Activated CD4-positive, alpha-beta T cell treated with anti-CD3 and anti-CD28 coated beads, Interleukin-2, amount 50 U/mL, for 24 hours (primary cell): Measurements from ENCODE around the gene LEF1.
"Not testable (repeated sequence)": the region's sequence is repeated elsewhere in the genome, so short reads cannot be mapped to it uniquely, and the experiment has no call there.

Experiments used
- DNase-seq, 2 donors: peaks; one replicate each; pipeline ENCODE4 v3.0.0-alpha.2; 2020; ENCODE audit warnings: low read depth in 1 of 2, low spot score in 1 of 2

Gene LEF1

DNA sequence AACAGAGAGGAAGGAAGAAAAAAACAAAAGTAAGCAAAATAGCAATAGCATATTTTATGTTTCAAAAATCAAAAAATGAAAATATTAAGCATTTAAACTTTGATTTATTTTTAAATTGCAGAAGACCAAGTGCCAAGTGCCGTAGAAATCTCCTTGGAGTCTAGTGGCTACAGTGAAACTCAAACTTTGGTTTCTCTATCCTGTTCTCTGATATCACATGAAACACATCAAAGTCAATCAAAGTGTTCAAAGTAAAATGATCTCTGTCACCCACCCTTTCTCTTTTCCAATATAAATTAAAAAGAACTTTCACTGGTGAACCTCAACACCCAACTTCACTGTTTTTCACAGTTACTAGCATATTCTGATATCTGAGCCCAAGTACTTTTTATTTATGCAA is 98.0 kb downstream of the LEF1 start:
- no peak for DNase-seq

DNA sequence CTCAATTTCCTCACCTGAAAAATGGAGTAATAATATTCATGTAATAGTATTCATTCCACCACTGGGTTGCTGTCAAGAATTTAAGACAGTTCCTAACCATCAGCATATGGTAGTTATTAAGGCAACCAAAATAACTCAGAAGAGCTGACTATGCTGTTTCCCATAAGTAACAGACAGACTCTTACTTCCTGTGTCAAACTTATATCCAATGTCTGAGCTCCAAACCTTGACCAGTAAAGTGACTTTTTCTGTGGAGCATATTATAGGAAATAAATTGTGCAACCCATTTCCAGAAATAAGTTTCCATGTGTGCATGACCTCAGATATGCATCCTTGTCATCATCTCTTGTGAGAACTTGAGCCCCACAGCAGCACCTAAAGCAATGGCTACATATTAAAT is 100.3 kb downstream of the LEF1 start:
- no peak for DNase-seq

DNA sequence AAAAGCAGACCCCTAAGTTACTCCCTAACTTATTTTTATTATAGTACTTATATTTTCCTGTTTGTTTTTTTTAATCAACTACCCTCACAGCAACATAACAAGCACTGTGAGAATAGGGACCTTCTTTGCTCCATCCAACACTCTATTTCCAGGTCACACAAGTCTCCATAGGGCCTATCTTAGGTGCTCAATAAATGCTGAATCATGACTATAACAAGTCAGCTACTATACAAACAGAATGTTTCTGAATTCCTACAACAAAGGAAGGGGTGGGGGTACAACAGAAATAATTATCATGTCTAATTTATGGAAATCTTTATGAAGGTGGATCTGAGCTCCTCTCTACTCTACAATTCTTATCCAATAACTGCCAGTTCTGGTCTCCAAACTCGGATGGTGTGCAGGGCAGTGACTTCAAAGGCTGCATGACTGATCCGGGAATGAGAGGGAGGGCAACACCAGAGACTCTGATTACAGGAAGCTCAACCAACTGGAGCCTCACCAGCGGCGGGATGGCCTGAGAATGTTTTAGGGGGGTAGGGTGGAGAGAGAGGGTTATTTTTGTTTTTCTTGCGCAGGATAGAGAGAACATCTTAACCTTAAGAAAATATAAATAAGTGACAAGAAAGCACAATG is 107.9 kb downstream of the LEF1 start:
- DNase-seq, result no peak

DNA sequence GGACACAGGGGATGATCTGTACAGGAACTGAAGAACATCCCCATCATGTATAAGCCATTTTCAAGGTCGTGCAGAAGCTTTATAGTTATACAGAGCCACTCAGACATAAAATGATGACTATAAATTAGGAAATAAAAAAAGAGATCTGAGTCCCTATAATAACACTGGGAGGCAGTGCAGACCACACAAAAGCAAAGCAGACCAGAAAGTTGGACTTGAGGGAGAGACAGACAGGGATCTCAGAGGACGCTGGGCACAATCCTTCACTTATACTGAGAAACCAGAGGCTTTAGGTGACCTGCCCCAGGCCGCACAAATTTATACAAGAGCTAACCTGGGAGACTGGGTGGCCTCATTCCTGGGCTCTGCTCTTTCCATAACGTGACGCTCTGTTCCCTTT is 108.6 kb downstream of the LEF1 start:
- no peak for DNase-seq

DNA sequence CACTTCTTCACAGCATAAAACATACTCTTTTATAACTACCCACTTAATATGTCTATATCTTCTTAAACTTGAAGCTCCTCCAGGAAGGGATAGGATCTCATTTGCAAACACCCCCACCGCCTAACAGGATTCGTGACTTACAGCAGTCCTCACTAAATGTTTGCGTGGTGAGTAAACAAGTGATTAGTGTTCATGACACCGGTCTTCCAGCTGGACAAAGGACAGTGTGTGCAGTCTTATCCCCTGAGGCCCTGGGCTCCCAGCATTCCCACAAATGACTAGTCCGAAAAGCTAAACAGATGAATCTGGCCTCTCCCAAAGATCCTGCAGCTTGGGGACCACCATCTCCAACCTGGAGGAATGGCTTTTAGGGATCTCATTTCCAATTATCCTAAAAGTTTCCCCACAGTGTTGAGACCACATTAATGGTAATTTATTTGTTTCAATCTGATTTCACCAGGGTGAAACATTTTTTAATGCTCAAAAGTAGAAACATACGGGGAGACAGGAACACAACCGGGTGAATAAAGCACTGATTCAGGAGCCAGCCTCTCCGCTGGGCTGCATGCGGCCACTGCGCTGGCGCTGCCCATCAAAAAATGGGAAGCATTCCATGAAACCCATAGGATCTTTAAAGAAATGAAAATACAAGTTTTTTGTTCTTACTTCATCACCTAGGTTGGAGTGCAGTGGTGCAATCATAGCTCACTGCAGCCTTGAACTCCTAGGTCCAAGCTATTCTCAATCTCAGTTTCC is 109.9 kb downstream of the LEF1 start:
- no peak for DNase-seq

DNA sequence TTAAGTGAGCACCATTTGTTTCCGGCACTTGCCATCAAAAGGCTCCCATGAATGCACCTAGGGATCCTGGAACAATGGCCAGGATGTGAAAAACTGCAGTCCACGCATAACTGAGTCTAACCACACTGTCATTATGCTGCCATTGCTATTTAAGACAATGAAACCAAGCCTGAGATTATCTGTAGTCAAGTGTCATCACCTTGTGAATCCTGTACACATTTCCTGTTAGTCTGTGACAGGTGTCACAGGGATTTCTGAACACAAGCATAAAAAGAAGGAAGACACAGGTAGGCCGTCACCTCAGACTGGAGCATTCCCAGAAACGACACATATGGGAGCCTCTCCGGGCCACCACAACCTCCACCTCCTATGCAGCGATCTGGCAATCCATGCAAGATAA is 112.3 kb downstream of the LEF1 start:
- no peak for DNase-seq

DNA sequence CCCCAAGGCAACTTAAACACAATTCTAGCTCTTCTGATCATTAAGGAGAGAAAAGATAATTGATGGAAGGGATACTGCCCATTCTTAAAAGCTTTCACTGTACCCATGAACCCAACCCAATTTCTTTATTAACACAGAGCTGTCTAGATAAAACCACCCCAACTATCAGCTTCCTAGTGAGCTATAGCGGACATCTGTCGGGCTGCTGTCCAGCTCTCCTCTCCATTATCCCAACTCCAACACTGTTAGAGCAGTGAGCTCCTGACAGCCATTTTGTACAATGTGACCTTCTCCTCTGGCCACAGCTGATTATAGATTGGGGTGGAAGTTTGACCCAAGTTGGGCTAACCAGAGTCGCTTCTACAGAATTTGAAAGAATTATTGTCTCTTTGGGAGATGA is 112.9 kb downstream of the LEF1 start:
- DNase-seq, result no peak

DNA sequence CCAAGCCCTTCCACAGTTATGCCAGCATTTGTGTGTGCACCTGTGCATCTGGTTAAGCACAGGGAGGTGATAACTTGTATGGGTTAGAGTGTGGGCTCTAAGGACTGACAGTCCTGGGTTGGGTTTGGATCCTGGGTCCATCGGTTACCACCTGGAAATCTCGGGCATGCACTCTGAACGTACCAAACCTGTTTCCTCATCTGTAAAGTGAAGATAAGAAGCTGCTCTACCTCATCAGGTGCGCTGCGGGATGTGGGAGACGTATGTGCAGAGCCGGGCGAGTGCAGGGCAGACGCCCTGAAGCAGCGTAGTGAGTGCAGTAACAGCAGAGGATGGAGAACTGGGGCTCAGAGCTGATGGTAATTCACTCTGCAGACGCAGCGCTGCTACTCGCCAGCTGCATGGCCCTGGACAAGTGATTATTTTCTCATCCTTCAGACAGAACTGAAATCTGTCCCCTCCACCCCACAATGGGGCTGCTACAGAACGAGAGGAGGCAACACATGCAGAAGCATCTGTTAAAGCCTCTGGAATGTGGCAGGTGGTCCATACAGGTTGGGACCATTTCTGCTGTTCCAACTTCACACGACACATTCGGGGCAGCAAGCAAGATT is 114.6 kb downstream of the LEF1 start:
- DNase-seq, result no peak

DNA sequence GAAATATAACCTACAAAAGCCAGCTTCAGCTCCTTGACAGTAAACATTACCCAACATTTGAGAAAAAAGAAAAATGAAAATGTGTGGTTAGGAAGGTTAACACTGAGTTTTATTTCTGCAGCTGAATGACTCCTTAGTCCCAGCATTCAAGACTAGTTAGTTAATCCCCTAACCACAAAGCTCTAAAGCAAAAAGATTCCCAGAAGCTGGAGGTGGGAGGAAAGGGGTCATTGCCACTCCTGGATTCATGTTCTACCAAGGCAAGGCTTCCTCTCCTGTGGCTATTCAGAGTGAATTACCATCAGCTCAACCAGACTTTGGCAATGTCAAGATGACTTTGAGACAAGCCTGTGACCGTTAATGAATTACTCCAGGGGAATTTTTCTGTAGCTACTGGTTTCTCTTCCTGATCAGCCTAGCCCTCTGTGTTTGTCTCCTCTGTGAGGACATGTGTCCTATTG is 115.5 kb downstream of the LEF1 start:
- no peak for DNase-seq

DNA sequence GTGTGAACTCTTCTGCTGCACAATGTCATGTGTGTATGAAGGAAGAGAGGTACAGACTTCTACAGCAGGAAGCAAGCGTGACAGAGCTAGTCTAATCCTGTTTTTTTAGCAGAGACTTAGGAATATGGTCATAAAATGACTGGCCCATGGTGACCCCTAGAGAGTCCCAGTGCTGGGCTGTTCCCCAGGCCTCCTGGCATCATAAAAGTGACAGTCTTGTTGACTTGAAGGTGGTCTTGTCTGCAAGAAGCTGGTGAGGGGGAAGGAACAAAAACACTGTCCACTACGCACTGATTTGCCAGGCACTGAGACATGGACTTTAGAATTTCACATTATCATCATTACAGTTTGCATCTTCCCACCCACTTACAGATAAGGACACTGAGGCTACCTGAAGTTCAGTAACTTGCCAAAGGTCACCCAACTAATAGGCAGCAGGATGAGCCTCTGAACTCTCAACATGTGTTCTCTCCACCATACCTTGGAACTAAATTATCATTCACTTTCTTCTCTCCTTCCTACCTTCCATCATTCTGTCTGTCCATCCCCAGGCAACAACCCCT is 116.1 kb downstream of the LEF1 start:
- no peak for DNase-seq

DNA sequence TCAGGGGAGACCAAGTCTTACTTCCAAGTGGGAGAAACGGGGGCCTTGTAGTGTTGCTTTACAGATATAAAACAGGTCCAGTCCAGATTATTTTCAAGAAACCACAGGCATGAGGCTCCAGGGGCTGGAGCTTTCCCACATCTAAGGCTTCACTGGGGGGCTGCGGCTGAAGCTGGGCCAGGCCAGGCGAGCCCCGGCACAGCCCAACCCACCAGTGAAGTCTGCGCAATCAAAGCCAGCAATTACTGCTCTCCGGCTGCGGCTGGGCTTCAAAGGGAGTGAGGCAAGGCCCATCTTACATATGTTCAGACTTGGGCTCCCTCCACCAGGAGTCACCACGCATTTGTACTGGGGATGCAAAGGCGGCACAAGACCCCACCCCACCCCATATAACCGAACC is 117.4 kb downstream of the LEF1 start:
- DNase-seq, result no peak

DNA sequence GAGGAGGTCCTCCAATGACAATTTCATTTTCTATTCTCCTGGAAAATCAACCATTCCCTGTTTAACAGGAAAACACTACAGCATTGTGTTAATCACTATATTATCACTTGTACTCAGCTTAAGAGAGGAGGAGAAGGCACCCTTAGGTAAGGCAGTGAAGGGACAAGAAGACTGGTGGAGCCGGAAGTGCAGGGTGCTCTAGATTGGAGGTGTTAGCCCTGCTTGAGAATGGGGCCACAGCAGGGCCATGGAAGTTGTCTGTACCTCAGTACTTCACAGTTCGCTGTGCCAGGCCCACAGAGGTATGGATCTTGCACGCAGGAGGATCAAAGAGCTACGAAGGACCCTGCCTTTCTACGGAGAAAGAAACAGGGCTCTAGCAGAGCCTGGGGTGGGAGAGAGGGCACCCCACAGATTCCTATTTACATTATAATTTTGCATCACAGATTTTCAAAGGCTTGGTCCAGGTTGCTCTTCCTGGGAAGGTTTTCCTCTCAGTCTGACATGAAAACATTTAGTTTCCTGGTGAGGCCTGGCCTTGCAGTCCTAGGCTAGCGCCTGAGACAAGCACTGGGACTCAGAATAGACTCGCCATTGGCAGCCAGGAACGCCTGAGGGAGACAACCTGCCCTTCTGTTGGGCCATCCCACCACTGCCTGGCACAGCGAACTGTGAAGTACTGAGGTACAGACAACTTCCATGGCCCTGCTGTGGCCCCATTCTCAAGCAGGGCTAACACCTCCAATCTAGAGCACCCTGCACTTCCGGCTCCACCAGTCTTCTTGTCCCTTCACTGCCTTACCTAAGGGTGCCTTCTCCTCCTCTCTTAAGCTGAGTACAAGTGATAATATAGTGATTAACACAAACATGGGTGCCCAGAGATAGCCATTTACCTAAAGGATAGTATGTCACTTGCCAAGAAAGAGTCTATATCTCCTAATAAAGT is 118.3 kb downstream of the LEF1 start:
- not testable (repeated sequence) for DNase-seq

DNA sequence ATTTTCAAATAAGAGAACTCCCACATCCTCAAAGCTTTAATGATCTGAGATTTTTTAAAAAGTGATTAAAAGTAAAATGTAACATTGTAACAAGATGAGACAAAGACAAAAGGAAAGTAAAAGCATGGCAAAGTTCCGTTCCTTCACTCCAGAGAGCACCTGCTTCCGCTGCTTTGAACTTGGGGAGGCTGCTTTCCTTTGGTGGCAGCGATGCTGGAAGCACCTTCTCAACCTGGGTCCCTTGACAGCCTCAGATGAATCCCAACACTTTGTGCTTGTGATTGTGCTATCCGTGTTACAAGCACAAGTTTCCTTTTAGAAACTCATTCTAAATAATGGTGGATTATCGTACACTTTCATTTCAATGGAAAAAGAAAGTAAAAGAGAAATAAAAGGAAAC is 119.3 kb downstream of the LEF1 start:
- DNase-seq, result no peak

DNA sequence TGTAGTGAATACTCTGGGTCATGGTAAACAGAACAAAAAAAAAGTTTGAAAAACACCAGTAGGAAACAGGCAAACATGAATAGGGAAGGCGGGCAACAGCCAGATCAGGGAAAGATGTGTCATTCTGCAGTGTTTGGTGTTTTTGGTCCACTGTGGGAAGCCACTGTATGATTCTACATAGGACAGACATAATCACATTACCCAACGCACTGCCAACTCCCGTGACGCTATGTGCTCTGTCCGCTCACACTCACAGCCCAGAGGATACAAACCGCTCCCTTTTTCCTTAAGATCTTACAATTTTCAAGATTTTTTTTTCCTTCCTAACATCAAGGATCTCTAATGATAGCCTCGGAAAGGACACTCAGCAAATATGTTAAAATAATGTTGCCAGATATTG is 119.7 kb downstream of the LEF1 start:
- no peak for DNase-seq

DNA sequence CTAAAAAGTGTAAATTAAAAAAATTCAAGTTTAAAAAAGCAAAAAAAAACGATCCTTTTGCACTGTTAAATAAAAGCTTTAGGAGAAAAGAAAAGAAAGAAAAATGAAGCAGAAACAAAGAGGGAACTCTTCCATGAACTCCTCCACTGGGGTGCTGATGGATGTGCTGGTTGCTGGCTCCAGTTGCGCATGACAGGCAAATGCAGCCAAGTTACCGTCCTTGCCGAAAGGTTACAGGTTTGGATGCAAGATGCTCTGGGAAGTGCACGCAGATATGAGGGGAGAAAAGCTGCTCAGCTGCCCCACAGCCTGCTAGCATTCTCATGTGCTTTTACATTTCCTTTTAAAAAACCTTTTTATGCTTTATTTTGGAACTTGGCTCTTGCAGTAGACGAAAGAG is 120.6 kb downstream of the LEF1 start:
- no peak for DNase-seq

DNA sequence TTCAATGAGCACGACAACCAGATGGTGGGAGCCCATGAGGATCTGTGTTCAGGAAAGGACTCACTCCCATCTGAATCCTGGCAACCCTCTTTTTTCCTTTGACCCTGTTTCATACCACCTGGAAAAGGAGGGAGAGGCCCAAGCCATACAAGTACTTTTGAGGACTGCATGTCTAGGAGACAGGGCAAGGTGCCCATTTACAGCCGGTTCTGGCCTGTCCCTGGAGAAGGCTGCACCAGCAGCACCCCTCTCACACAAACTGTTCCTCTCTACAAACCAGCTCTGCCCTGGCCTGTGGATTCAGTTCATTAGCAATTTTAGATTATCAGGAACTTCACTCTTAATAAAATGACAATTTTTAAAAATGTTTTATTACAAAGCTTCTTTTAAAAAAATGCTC is 121.5 kb downstream of the LEF1 start:
- DNase-seq, result no peak

DNA sequence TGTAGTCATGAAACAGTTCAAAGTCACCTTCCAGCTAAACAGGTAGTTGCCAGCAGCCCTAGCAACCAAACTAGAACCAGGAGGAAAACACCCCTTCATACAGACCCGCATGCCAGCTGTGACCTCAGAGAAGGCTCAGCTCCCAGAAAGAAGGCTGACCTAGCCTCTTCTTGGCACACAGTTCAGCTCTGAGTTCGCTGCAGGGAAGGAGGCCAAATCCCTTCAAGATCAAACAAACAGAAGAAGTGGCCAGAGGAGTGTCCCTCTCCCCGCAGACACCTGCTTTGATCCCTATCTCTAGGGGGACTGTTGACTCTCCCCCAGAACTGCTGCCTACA is 123.1 kb downstream of the LEF1 start:
- DNase-seq, result no peak

DNA sequence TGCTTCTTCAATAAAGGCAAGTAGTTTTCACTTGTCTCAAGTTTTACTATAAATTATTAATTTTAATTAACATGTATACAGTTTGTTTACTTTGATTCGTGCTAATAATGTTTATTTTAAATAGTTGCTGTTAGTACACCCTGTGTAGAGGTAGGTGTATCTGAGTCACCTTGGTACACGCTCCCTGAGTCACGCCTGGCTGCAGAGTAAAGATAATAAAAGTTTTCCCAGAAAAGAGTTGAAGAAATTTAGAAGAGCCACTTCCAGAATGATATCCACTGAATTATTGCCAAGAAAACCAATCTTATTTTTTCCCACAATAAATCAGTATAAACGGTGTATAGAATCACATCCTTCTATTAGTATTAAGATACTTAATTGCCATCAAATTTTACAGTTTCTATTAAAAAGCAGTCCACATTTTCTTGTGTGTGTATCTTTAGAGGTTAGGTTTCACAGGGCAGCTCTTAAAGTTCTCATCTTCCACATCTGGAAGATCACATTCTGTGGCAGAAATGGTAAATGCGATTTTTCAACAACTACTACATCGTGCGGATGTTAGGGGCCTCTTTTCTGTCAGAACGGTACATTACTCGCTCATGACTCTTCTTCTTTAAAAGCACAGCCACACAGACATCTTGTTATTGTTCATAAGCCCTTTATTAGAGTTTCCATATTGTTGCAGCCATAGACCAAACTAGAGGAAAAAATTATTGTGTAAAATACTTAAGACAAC is 123.6 kb downstream of the LEF1 start:
- no peak for DNase-seq

DNA sequence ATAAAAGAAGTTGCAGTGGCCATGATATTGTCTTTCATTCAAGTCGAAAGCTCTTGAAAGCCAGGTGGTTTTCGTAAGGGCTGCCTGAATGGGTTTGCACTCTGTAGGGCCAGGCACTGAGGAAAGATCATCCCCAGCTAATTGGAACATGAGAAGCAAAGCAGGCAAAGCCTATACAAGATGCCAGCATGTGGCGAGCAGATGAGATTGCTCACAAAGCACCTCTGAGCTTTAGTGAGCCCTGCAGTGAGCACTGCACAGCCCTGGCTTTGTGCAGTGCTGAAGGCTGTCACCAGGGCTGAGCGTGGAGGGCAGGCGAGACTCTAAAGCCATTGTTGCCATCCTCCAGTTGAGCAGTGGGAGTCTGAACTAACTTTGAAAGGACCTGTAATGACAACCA is 125.2 kb downstream of the LEF1 start:
- no peak for DNase-seq

DNA sequence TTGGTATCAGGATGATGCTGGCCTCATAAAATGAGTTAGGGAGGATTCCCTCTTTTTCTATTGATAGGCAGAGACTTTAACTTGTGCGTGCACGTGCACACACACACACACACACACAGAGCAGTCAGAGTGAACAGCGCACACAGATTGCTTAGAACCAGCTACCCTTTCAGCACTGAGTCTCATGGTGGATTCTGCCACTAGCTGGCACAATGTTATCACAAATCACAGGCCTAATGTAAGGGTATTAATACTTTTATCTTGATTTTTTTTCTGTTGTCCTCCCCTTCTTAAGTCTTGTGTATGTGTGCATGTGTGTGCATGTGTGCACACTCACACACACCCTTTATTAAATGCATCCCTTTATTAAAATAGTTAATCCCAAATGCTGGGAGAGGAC is 125.8 kb downstream of the LEF1 start:
- DNase-seq, result no peak

DNA sequence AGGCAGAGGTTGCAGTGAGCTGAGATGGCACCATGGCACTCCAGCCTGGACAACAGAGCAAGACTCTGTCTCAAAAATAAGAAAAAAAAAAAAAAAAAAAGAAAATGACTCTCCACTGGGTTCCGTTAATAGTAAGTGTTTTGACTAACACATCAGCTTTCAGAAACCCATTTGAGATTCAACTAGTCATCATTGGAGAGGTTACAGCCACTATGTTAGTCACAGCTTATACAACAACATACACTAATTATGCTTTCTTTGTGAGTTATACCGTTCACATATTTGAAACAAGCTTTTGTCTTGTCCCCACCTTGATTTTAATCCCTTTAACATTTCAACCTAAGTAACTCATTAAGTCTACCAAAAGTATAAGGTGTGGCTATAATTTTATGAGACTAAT is 130.8 kb downstream of the LEF1 start:
- DNase-seq, result no peak
